GM12801 (cell line): ENCODE measurements around the gene ITGB1.

Experiments used
- TF ChIP-seq, protein P1 (sequence below): IDR thresholded peaks from one replicate; pipeline ENCODE4 v1.5.1; 2011; ENCODE audit warnings: control low read depth; ENCODE audit not compliant: insufficient read length; ENCODE audit errors: extremely low read depth

Gene ITGB1

DNA sequence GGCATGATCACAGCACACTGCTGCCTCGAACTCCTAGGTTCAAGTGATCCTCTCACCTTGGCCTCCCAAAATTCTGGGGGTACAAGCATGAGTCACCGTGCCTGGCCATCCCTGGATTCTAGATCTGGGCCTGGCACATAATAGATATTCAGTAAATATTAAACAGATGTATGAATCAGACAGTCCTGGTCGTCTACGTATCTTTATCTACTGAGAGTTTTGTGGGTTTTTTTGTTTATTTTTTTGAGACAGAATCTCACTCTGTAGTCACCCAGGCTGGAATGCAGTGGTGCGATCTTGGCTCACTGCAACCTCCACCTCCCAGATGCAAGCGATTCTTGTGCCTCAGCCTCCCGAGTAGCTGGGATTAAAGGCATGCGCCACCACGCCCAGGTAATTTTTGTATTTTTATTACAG lies 24.3 kb upstream of the ITGB1 start:
- TF ChIP-seq, protein P1, sequence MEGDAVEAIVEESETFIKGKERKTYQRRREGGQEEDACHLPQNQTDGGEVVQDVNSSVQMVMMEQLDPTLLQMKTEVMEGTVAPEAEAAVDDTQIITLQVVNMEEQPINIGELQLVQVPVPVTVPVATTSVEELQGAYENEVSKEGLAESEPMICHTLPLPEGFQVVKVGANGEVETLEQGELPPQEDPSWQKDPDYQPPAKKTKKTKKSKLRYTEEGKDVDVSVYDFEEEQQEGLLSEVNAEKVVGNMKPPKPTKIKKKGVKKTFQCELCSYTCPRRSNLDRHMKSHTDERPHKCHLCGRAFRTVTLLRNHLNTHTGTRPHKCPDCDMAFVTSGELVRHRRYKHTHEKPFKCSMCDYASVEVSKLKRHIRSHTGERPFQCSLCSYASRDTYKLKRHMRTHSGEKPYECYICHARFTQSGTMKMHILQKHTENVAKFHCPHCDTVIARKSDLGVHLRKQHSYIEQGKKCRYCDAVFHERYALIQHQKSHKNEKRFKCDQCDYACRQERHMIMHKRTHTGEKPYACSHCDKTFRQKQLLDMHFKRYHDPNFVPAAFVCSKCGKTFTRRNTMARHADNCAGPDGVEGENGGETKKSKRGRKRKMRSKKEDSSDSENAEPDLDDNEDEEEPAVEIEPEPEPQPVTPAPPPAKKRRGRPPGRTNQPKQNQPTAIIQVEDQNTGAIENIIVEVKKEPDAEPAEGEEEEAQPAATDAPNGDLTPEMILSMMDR, result no peak

DNA sequence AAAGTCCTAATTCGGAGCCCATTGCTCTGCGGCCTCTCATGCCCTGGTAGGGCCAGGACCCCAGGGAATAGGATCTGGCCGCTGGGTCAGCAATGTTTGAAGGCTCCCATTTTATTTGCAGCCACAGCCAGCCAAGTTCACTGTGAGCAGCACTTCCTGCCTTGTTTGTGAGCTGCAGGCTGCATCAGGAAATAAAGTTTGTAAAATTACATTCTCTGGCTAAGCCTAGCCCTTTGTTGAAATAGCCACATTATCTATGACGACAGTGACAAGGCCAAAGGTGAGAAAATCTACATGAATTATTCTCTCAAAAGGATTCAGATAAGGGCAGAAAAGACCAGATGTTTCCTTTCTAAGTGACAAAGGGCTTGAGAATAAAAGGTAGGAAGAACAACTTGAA lies 23.7 kb upstream of the ITGB1 start:
- TF ChIP-seq, protein P1, result no peak

DNA sequence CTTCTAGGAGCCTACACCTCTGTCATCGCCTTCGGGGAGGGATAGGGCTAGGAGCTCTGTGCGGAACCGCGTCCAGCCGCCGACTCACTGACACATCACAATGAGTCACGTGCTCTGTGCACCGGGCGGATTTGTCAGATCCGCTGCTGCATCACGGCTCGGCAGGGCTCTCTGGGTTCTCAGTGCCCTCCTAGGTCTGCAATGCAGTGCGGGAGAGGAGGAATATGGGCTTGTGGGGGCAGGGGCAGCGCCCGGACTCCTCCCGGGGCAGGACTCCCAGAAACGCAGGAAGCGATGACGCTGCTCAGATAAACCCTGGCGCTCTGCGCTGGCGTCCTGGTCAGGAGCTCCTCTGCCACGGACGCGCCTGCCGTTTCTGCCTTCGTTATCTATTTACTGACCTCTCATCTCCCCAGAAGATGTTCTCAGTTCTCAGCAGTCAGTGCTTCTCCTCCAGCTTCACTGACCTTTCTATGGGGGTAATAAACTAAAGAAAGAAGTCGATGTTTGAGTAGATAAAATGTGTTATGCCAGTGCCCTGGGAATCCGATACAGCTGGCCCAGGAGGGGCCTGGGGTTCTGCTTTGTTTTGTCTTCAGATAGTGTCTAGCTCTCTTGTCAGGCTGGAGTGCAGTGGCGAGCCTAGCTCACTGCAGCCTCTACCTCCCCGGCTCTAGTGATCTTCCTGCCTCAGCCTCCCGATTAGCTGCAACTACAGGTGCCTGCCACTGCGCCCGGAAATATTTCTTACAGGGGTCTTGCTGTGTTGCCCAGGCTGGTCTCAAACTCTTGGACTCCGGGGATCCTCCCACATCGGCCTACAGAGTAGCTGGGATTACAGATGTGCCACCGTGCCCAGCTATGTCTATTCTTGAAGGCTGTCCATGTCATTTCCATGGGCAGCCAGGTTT lies 22.8 kb upstream of the ITGB1 start:
- TF ChIP-seq, protein P1, result no peak

DNA sequence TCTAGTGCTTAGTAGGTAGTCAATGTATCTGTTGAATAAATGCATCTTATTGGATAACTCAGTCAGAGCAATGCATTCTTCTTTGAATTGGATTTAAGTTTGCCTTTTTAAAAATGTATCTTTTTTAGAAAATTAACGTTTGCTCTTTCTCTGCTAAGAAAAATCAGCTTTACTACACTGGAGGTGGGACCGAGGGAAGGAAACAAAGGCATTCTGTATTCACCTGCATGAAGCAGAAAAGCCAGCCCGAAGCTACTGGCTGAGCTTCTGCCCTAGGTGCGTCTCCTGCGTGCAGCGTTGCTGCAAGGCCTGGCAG lies 22.2 kb upstream of the ITGB1 start:
- TF ChIP-seq, protein P1, result no peak

DNA sequence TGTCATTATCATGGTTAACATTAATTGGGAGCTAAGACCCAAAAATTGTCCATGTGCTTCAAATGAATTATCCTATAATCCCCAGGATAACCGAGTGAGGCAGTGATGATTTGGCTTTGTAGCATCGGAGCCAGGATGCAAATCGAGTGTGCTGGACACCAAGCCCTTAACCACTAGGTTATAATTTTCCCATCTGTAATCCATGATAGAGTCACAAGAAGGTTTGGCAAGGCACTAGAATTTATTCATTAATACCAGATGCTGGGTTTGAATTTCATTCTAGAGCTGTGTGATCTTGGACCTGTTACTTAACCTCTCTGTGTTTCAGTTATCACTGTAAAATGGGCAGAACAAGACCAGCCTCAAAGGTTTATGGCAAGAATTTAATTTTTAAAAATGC lies 21.0 kb upstream of the ITGB1 start:
- TF ChIP-seq, protein P1, result no peak

DNA sequence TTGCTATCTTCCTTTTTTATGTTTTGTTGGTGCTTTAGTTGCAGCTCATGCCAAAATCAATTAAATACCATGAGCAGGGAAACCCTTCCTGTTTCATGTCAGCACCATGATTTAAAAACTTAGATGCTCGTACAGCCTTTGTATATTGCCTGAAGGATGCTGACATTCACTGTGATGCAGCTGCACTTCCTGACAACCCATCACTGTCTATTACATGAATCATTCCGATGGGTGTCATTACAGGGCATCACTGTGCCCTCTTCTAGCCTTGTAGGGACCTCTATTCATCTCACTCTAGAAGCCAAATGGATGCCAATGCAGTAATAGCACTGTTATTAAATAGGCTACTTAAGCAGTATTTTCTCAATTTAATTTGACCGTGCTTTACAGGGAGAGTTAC lies 18.3 kb upstream of the ITGB1 start:
- TF ChIP-seq, protein P1, result no peak

DNA sequence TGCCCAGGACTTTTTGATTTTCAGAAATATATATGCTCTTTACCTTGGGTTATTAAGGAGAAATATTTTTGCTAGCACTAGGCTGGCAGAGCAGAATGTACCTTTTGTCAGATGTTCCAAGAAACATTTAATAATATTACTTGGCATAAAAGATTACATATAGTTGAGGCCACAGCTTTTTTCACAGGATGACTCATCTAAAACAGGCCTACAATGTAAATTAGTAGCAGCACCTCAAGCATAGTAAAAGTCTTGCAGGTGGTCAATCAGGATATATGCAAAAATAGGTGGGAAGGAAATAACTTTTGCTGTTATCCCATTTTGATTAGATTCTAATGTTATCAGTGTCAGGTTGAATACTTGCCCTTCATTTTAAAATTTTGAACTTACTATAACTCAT lies 14.9 kb upstream of the ITGB1 start:
- TF ChIP-seq, protein P1, result no peak
